ENCODE data around the gene MORC3.

MORC3 gene

DNA sequence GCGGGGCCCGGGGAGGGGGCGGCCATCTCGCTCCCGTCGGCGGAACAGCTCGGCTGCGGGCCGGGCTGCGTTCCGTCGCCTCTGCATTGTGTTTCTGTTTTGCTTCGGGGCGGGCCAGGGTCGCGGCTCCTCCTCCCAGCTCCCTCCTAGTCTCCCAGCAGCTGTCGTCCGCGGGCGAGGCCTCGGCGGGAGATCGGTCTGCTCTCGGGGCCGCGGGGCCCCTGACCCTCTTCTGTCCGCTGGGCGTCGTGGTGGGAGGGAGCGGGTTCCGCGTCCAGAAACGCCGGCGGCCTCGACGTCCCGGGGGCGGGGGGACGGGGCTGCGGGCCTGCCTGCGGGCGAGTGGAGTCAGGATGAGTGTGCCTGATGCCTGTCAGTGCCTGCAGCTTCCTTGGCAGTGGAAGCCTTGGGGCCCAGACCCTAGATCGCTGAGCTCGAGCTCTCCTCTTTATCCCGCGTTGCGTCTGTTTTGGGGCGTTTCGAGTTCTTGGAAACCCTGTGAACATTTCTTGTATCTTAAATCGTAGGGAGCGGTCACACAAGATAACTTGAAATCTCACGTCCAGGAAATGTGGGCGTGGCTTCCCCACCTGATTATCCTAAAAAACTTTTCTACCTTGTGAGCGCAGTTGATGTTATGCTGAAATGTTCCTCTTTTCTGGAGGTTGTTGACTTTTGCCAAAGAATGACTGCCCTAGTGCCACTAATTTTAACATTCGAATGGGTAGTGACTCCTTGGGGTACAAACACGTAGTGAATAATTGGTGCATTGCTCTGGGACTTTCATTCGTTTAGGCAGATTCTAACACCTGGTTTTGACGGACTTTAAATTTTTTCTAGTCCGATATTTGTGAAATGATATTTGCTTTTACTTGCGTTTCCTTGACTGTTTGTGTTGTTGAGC, 676 bp downstream of the MORC3 start:
- peak; percentile 28 for DNase-seq (ENCODE audit: extremely low read depth, low read depth)
- TF ChIP-seq, protein P1, sequence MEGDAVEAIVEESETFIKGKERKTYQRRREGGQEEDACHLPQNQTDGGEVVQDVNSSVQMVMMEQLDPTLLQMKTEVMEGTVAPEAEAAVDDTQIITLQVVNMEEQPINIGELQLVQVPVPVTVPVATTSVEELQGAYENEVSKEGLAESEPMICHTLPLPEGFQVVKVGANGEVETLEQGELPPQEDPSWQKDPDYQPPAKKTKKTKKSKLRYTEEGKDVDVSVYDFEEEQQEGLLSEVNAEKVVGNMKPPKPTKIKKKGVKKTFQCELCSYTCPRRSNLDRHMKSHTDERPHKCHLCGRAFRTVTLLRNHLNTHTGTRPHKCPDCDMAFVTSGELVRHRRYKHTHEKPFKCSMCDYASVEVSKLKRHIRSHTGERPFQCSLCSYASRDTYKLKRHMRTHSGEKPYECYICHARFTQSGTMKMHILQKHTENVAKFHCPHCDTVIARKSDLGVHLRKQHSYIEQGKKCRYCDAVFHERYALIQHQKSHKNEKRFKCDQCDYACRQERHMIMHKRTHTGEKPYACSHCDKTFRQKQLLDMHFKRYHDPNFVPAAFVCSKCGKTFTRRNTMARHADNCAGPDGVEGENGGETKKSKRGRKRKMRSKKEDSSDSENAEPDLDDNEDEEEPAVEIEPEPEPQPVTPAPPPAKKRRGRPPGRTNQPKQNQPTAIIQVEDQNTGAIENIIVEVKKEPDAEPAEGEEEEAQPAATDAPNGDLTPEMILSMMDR (IDR thresholded peaks at IDR 0.05; ENCODE audit: low read depth, low read length) = no peak

DNA sequence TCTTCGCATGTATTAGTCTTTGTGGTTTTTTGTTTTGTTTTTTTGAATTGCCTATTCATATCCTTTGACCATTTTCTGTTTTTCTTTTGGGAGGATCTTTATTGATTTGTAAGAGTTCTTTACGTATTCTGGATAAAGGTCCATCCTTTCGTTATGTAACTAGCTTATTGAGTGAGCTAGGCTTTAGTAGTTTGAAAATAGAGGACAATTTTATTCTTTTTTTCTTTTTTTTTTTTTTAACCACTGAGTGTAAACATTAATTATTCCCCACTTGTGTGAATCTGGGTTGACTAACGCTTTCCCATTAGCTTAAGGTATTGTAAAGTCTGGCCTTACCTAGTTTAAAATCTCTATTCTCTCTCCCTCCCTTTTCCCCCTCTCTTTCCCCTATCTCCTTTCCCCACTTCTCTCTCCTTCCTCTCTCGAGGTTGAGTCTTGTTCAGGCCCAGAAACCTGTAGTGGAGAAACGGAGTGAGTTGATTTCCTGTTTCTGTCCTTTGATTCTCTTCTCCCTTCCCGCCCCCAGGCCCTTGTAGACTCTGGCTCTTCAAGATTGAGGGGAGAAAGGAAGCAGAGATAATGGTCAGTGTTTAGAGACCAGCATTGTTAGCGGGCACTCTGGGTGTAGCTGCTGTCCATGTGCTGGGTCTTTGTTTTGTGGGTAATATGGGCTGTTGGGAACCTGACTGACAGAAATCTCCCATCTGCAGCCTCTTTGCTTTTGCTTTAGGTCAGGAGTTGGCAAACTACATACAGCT, 1.5 kb downstream of the MORC3 start:
- TF ChIP-seq, protein P1 (IDR thresholded peaks at IDR 0.05; ENCODE audit: low read depth, low read length) = no peak
- no peak for DNase-seq (ENCODE audit: extremely low read depth, low read depth)

DNA sequence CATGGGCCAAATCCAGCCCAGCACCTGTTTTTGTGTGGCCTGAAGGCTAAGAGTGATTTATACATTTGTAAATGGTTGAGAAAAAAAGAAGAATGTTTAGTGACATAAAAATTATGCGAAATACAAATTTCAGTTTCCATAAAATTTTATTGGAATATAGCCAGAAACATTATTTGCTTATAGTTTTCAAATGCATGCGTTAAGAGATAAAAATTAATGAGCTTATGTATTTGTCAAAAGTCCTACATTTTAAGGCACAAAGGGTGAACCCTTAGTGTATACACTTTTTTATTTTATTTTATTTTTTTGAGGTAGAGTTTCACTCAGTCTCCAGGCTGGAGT, 2.1 kb downstream of the MORC3 start:
- TF ChIP-seq, protein P1 (IDR thresholded peaks at IDR 0.05; ENCODE audit: low read depth, low read length) = no peak
- DNase-seq (ENCODE audit: extremely low read depth, low read depth) = no peak

DNA sequence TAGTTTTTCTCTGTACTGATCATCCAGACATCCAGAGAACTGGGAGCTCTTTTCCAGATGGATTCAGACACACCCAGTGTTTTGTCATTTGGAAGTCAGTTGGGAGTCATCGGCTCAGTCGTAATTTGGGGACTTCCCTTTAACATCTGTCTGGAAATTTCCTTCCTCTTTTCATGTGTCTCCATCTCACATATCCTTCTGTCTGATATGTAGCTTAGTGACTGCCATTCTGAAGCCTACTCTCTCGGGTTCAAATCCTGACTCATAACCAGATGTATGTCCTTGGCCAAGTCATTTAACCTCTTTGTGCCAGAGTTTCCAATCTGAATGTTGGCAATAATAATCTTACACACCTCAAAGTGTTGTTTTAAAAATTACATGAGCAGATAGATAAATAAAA, 3.0 kb downstream of the MORC3 start:
- TF ChIP-seq, protein P1 (IDR thresholded peaks at IDR 0.05; ENCODE audit: low read depth, low read length) = no peak
- DNase-seq (ENCODE audit: extremely low read depth, low read depth) = no peak

DNA sequence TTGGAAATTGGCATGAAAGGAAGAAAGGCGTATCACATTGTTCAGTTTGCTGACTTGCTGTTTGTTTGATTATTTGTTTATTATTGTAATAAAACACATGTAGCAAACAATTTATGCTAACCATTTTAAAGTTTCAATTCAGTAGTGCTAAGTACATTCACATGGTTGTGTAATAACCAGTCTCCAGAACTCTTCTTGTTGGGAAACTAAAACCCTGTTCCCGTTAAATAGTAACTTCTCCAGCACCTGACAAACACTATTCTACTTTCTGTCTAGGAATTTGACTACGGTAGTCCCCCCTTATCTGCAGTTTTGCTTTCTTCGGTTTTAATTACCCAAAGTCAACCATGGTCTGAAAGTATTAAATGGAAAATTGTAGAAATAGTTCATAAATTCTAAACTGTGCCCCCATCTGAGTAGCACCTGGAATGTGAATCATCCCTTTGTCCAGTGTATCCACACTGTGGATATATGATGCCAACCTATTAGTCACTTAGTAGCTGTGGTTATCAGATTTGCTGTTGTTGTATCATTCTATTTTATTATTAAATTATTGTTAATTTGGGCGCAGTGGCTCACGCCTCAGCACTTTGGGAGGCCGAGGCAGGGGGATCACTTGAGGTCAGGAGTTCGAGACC, 5.5 kb downstream of the MORC3 start:
- DNase-seq (ENCODE audit: extremely low read depth, low read depth) = no peak
- TF ChIP-seq, protein P1 (IDR thresholded peaks at IDR 0.05; ENCODE audit: low read depth, low read length) = no peak

DNA sequence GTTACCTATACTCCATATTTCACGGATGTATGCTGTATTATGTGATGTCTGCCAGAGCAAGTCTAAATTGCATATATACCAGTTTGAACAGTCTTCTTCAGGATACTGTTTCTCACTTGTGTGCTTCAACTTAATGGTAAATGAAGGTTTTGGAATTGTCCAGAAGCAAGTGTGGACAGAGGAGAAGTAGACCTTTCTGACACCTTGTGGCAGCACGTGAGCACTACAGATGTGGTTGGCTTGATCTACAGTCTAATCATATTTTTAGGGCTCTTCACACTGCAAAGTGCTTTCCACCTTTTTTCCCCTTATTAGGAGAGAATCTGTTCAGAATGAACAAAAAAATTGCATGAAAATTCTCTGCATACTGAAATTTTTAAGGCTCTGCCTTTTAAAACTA, 10.9 kb downstream of the MORC3 start:
- DNase-seq (ENCODE audit: extremely low read depth, low read depth) = no peak
- TF ChIP-seq, protein P1 (IDR thresholded peaks at IDR 0.05; ENCODE audit: low read depth, low read length) = peak; percentile 75

All from AG09319 (cell line).